SU-DHL-6 (cell line): ENCODE data around the gene CYYR1.

Experiments used
- CTCF ChIP-seq: fragments of 200-600 bp; sonication (generic); IDR thresholded peaks from one replicate; pipeline ENCODE4 v1.5.1; 2017; ENCODE audit warnings: antibody characterized with exemption, mild to moderate bottlenecking, low read length, moderate library complexity; ENCODE audit not compliant: insufficient read depth, poor library complexity, severe bottlenecking
- EZH2phosphoT487 ChIP-seq: fragments of 200-600 bp; sonication (generic), shearing (Covaris generic); conservative IDR thresholded peaks from 2 replicates; pipeline ENCODE4 v1.6.1; 2018; ENCODE audit warnings: mild to moderate bottlenecking, antibody characterized with exemption, low read length, moderate library complexity, mixed read lengths

- TF ChIP-seq CTCF (no peak), EZH2phosphoT487 (no peak)
Measured at GRCh38 chr21:26593800-26594199, 20.7 kb upstream of the CYYR1 start.
